K562 (cell line): ENCODE data around the gene SLC44A5. TPM values are rescaled to one million over a fixed set of nuclear protein-coding genes. Genes with fewer than 3 reads are reported as not detected.

Source experiments
- ATAC-seq: fragments of 200-7000 bp; cut with Tn5 transposase; 3 replicates; pipeline ENCODE4 v1.9.1; 2020; ENCODE audit warnings: moderate library complexity
- BruUV-seq: library from RNA; stranded (reverse); fragments of 400-500 nt; replicated peaks from 2 replicates; lab custom pipeline; 2021; lab: Mats Ljungman, UMichigan
- CTCF ChIA-PET: fragments of 300-600 bp; formaldehyde crosslinking; extraction: SDS; loops from one replicate; lab custom pipeline; 2021; ENCODE audit warnings: low intra/inter-chr PET ratio; lab: Yijun Ruan, JAX
- POLR2A ChIA-PET: fragments of 300-600, 350-650 bp; sonication (Branson Sonifier 250); formaldehyde crosslinking; extraction: SDS; loops from one replicate; lab custom pipeline; 2021; ENCODE audit warnings: antibody characterized with exemption, inconsistent platforms; lab: Yijun Ruan, JAX
- DNase-seq, 4 experiments: peaks; one replicate each; pipeline versions ENCODE4 v3.0.0 to v3.0.0-alpha.2; 2011 to 2018; ENCODE audit warnings: low spot score in 3 of 4, mixed read lengths in 3 of 4; ENCODE audit errors: extremely low read depth in 1 of 4
- FAIRE-seq: peaks from 2 replicates; lab custom pipeline; 2011; peaks lifted over from hg19 to GRCh38; lab: Jason Lieb, UNC
- H2AFZ ChIP-seq: 2 replicates; pipeline ENCODE4 v1.6.0; 2011; ENCODE audit warnings: low read depth, low read length, control low read depth, inconsistent platforms
- H3K27ac ChIP-seq: fragments of 200-600 bp; 3 replicates; pipeline ENCODE4 v1.8.0; 2011; ENCODE audit warnings: low read depth, mild to moderate bottlenecking, control low read depth, inconsistent platforms, low read length, moderate library complexity, mixed read lengths; ENCODE audit errors: extremely low read depth
- H3K27me3 ChIP-seq, 2 experiments: fragments of 300-600 bp in 1 of 2; 2 replicates in 1 of 2; 3 replicates in 1 of 2; pipeline versions ENCODE4 v1.6.0 to v1.8.0; 2011; ENCODE audit warnings: inconsistent platforms in 2 of 2, low read length in 2 of 2, mild to moderate bottlenecking in 1 of 2, mixed read lengths in 1 of 2, moderate library complexity in 1 of 2; ENCODE audit not compliant: control insufficient read depth in 2 of 2, insufficient read depth in 2 of 2
- H3K36me3 ChIP-seq: fragments of 300-600 bp; 3 replicates; pipeline ENCODE4 v1.8.0; 2011; ENCODE audit warnings: mild to moderate bottlenecking, low read length, inconsistent platforms; ENCODE audit not compliant: control insufficient read depth, insufficient read depth
- H3K4me1 ChIP-seq, 2 experiments: fragments of 200-600 bp in 1 of 2; replicated peaks in 1 of 2; 2 replicates in 1 of 2; 3 replicates in 1 of 2; pipeline versions ENCODE4 v1.5.1 to v1.8.0; 2011; ENCODE audit warnings: inconsistent platforms in 2 of 2, low read length in 2 of 2, mild to moderate bottlenecking in 1 of 2, mixed read lengths in 1 of 2, moderate library complexity in 1 of 2; ENCODE audit not compliant: control insufficient read depth in 2 of 2, insufficient read depth in 2 of 2
- H3K4me2 ChIP-seq: 2 replicates; pipeline ENCODE4 v1.6.1; 2011; ENCODE audit warnings: low read length, control low read depth, inconsistent platforms, mixed read lengths; ENCODE audit not compliant: insufficient read depth
- H3K4me3 ChIP-seq: fragments of 200-600 bp; sonication (generic), shearing (Covaris generic); 2 replicates; pipeline ENCODE4 v1.5.1; 2016; ENCODE audit warnings: control low read depth, inconsistent platforms
- H3K79me2 ChIP-seq: fragments of 200-600 bp; 3 replicates; pipeline ENCODE4 v1.8.0; 2011; ENCODE audit warnings: low read length, inconsistent platforms; ENCODE audit not compliant: control insufficient read depth, insufficient read depth
- H3K9ac ChIP-seq, 2 experiments: 2 replicates each; pipeline versions ENCODE4 v1.6.0 to v1.6.1; 2011; ENCODE audit warnings: low read depth in 2 of 2, low read length in 2 of 2, control low read depth in 1 of 2, inconsistent platforms in 1 of 2, mild to moderate bottlenecking in 1 of 2, mixed read lengths in 1 of 2; ENCODE audit not compliant: insufficient read depth in 1 of 2
- H3K9me1 ChIP-seq: one replicate; pipeline ENCODE4 v1.6.0; 2011; ENCODE audit warnings: inconsistent platforms, mild to moderate bottlenecking, low read length, moderate library complexity; ENCODE audit not compliant: control insufficient read depth, insufficient read depth
- H3K9me3 ChIP-seq: replicated peaks from 2 replicates; pipeline ENCODE4 v1.5.1; 2011; ENCODE audit warnings: low read depth, low read length, inconsistent platforms; ENCODE audit not compliant: control insufficient read depth, insufficient read depth
- H4K20me1 ChIP-seq: replicated peaks from 2 replicates; pipeline ENCODE4 v1.6.1; 2011; ENCODE audit warnings: low read length, inconsistent platforms, mixed read lengths; ENCODE audit not compliant: control insufficient read depth, insufficient read depth
- BRF2 ChIP-seq: IDR thresholded peaks from 3 replicates; pipeline ENCODE4 v1.6.1; 2011; ENCODE audit warnings: borderline replicate concordance, mild to moderate bottlenecking; ENCODE audit not compliant: insufficient read length, insufficient read depth
- NKRF ChIP-seq: fragments of 450-650 bp; IDR thresholded peaks from 2 replicates; pipeline ENCODE4 v1.6.1; 2016; ENCODE audit warnings: borderline replicate concordance
- SLC30A9 ChIP-seq: fragments of 250-450 bp; sonication (Bioruptor Pico); IDR thresholded peaks from 2 replicates; pipeline ENCODE4 v1.8.0; 2022; ENCODE audit warnings: mild to moderate bottlenecking, moderate library complexity
- STAT5B ChIP-seq: fragments of 250-450 bp; sonication (Bioruptor Pico); IDR thresholded peaks from 2 replicates; pipeline ENCODE4 v1.8.0; 2021; ENCODE audit warnings: mild to moderate bottlenecking, inconsistent platforms
- ZBTB26 ChIP-seq: fragments of 450-650 bp; formaldehyde crosslinking; IDR thresholded peaks from 2 replicates; pipeline ENCODE4 v1.4.0; 2022; ENCODE audit warnings: missing genetic modification characterization
- ZFP30 ChIP-seq: fragments of 250-450 bp; sonication (Bioruptor Pico); IDR thresholded peaks from 2 replicates; pipeline ENCODE4 v1.8.0; 2022; ENCODE audit warnings: moderate library complexity, mild to moderate bottlenecking, inconsistent platforms, borderline replicate concordance
- ZKSCAN1 ChIP-seq: fragments of 150-350 bp; IDR thresholded peaks from 2 replicates; pipeline ENCODE4 v1.6.1; 2016; ENCODE audit warnings: low read depth, low read length
- ZNF644 ChIP-seq: fragments of 200-800 bp; sonication (Bioruptor generic); IDR thresholded peaks from 2 replicates; pipeline ENCODE4 v1.6.1; 2016; ENCODE audit warnings: low read depth, missing genetic modification characterization, missing compliant biosample characterization
- in situ Hi-C: fragments of 300-500 bp; cut with MboI; formaldehyde crosslinking; loops from 4 replicates; pipeline ENCODE4 v1.15.0; 2018; ENCODE audit warnings: inconsistent platforms, mixed read lengths
- intact Hi-C: fragments of 100-400 bp; cut with micrococcal nuclease; formaldehyde crosslinking; loops from 2 replicates; pipeline ENCODE4 v1.14.2; 2022
- polyA plus RNA-seq, 8 experiments: library from polyadenylated mRNA; depleted of rRNA in 4 of 8; stranded (reverse) in 5 of 8; unstranded in 3 of 8; fragments of >200 nt; fragmentation: Nextera tagmentation in 2 of 8; fragmentation: Illumina TruSeq in 1 of 8; extraction: Ambion mirVana in 2 of 8; extraction: Trizol in 1 of 8; gene quantifications; 2 replicates each; pipeline versions ENCODE4 v1.2.1 to v1.2.3, GENCODE V29; 2011 to 2014; ENCODE audit warnings: inconsistent platforms in 1 of 8, missing spikeins in 1 of 8
- total RNA-seq, 7 experiments: library from RNA; depleted of rRNA in 6 of 7; stranded (reverse); fragments of >200 nt in 6 of 7; fragmentation: Illumina TruSeq in 2 of 7; extraction: Trizol in 2 of 7; gene quantifications; 2 replicates each; pipeline versions ENCODE4 v1.2.1 to v1.2.3, GENCODE V29; 2011 to 2021; ENCODE audit warnings: low replicate concordance in 1 of 7

The SLC44A5 gene
- total and polyA plus RNA-seq, 9 of the 15 experiments (the other 6 are each of a cell fraction or from before 2014, with no cell fraction given): 1.2 to 10.1 (median 3.2) TPM

GRCh38 chr1:75529488-75529887, 81.4 kb downstream of the SLC44A5 start:
- FAIRE-seq (no peak), DNase-seq (no peak), ATAC-seq (no peak)
- intact Hi-C loops (no loop called here), in situ Hi-C loops (no loop called here)
- H3K9ac ChIP-seq: no peak overlapping the region
- no peaks in the 10 kb centered on the region for H3K79me2 ChIP-seq
- H3K4me3 ChIP-seq: no peak overlapping the region
- H3K9me3 ChIP-seq: no peaks in the 10 kb centered on the region
- no peak overlapping the region for H3K4me2 ChIP-seq
- no peaks in the 10 kb centered on the region for H4K20me1 ChIP-seq
- no TSS peak for BruUV-seq
- H2AFZ ChIP-seq: no peak overlapping the region
- H3K27ac ChIP-seq: no peak overlapping the region
- H3K36me3 ChIP-seq: no peaks in the 10 kb centered on the region
- POLR2A ChIA-PET: interaction anchor here (0.6 to 2.1 kb wide), 2 partner anchors 10 to 145 kb away, joined by 4 to 5 read pairs; no protein-coding TSS in a partner anchor
- TF ChIP-seq ZNF644 (tag): no peak
- TF ChIP-seq STAT5B (CRISPR knock-in tag): no peak
- TF ChIP-seq ZBTB26: no peak
- TF ChIP-seq SLC30A9: no peak
- no peak for TF ChIP-seq ZFP30 (CRISPR knock-in tag)
- no peak for TF ChIP-seq BRF2
- no peak for TF ChIP-seq ZKSCAN1
- TF ChIP-seq NKRF: no peak
- CTCF ChIA-PET: no interaction called here
- H3K4me1 ChIP-seq: 0 out of 5 replicates have a peak, but pooled peaks cover 0 to 2% of the 10 kb centered on the region in 2 experiments
- no peaks in the 10 kb centered on the region for H3K27me3 ChIP-seq
- H3K9me1 ChIP-seq: no peaks in the 10 kb centered on the region
